AG09309 (cell line): ENCODE measurements around the gene ZNF554.
A peak's percentile ranks its signal among the peaks of the same experiment; 100 is the strongest.

ENCODE experiments used
- DNase-seq: peaks from one replicate; pipeline ENCODE4 v3.0.0-alpha.2; 2010; ENCODE audit warnings: low read depth
- H3K4me3 ChIP-seq: 2 replicates; pipeline ENCODE4 v1.5.1; 2011; ENCODE audit warnings: mild to moderate bottlenecking, low read depth, low read length, moderate library complexity; ENCODE audit not compliant: control insufficient read depth
- TF ChIP-seq, protein P1 (sequence below): IDR thresholded peaks from 2 replicates; pipeline ENCODE4 v1.5.1; 2011; ENCODE audit warnings: mild to moderate bottlenecking, low read depth, low read length, inconsistent platforms; ENCODE audit not compliant: insufficient read depth, control insufficient read depth; ENCODE audit errors: missing control alignments

The ZNF554 gene

DNA sequence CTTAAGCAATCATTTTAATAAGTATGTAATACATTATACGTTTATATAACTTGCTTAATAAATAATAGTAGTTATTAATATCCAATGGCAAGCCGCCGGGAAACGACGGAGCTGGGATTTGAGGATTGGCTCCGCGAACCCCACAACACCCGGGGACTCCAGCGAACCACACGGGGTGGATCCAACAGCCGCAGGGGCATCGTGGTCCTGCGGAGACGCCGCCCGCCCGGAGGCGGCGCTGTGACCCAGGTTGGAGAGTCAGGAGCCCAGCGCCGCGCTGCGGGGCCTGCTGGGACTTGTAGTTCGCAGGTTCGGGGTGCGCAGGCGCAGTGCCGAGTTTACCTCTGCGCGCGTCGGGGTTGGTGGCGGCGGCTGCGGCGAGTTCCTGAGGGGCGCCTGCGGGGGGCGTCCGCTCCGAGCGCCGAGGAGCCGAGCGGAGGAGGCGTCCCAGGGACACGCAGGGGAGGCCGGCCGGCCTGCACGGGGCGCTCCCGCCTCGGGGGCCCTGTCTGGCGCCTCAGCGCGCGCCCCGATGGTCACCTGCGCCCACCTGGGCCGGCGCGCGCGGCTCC is at the start of gene ZNF554:
ZNF554 (plus strand) TSS at position 329 of the 572 bp plus-strand sequence; CDS start at position 533, 204 bp downstream.
- H3K4me3 ChIP-seq = peak within 1 kb of the TSS; percentile 83
- DNase-seq = peak; percentile 79
- TF ChIP-seq, protein P1, sequence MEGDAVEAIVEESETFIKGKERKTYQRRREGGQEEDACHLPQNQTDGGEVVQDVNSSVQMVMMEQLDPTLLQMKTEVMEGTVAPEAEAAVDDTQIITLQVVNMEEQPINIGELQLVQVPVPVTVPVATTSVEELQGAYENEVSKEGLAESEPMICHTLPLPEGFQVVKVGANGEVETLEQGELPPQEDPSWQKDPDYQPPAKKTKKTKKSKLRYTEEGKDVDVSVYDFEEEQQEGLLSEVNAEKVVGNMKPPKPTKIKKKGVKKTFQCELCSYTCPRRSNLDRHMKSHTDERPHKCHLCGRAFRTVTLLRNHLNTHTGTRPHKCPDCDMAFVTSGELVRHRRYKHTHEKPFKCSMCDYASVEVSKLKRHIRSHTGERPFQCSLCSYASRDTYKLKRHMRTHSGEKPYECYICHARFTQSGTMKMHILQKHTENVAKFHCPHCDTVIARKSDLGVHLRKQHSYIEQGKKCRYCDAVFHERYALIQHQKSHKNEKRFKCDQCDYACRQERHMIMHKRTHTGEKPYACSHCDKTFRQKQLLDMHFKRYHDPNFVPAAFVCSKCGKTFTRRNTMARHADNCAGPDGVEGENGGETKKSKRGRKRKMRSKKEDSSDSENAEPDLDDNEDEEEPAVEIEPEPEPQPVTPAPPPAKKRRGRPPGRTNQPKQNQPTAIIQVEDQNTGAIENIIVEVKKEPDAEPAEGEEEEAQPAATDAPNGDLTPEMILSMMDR = peak; percentile 96

DNA sequence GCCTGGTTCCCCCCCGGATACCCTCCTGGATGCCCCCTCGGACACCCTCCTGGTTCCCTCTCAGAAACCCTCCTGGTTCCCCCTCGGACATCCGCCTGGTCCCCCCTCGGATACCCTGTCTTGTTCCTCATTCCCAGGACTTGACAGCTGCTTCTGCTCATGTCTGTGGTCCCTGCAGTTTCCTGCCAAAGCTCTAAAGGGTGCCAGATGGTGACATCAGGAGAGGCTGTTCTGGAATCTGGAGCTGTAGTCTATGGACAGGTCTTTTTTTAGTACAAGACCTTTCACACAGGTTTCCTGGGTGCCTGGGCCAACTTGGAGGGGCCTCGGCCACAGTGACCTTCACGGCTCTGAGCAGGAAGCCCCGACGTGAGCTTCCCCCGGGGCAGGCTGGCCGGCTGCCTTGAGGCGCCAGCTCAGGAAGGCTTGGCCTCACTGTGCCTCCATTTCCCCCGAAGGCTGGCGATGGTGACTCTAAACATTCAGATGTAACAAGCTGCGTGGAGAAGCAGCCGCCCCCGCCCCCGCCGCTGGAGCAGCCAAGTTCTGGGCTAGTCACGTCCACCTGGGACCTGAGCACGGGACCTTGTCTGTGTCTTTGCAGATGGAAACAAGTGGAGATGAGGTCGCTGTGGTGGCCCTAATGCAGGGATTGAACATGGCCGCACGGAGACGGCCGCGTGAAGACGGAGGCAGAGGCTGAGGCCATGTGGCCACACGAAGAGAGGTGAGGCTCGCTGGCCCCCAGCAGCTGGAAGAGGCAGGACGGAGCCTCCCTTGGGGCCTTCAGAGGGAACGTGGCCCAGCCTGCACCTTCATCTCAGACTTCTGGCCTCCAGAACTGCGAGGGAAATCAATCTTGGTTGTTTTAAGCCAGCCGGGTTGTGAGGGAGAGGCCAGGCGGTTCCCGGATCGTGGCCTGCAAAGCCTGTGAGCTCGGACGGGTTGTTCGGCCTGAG is 49.3 kb upstream of the ZNF554 start:
- no peak overlapping the region for H3K4me3 ChIP-seq
- no peak for DNase-seq
- TF ChIP-seq, protein P1 = no peak

DNA sequence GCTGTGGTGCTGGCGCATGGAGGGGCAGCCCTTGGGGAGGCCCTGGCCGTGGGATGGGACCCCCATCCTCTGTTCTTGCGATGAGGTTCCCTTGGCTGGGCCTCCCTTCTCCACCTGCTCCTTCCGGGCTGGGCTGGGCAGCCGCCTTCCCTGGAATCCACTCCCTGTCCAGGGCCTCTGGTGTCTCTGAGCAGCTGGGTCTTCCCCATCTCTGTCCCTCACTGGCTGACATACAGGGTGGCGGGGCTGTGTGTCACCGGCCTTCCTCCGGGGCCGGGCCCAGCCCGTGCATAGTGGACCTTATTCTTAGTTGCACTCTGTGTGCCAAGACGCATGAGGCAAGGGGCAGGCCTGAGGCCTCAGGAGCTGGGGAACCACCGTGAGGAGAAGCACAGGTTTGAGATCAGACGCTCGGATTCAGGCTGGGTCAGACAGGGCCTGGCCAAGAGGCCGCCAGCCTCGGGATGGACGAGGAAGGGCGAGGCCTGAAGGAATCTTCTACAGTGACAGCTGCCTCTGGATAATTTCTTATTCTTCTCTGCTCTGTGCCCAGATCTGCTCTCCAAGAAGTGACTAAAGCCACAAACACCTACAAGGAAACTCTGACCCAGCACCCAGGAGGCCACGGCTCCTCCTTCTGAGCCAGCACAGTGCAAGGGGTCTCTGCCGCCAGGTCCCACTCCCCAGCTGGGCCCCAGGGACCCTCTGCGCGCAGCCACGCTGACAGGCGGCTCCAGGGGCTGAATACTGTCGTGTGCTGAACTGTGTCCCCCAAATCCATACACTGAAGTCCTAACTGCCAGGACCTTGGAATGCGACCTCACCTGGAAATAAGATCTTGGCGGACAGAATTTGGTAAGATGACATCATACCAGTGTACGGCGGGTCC is 47.6 kb upstream of the ZNF554 start:
- H3K4me3 ChIP-seq = no peak overlapping the region
- TF ChIP-seq, protein P1 = no peak
- DNase-seq = no peak

DNA sequence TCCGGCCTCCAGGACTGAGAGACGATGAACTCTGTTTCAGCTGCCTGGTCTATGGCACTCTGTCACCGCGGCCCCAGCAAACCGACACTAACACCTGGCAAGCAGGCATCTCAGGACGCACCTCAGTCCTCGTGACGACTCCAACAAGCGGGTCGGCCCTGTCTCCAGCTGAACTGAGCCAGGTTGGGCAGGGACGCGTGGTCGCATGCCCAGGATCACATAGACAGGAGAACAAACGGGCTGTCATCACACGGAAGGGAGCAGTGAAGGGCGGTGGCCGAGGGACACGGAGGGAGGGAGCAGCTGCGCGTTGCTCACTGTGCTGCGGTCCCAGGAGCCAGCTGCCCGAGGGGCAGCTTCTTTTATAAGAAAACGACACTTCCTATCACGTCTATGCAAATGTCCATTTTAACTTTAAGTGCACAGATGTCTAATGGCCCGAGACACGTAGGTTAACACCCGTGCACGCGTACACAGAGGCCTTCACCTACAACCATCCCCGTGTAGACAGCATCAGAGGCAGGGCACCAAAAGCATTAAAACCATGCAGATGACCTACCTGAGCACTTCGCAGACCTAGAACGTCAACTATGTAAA is 45.5 kb upstream of the ZNF554 start:
- no peak overlapping the region for H3K4me3 ChIP-seq
- no peak for DNase-seq
- TF ChIP-seq, protein P1 = no peak

DNA sequence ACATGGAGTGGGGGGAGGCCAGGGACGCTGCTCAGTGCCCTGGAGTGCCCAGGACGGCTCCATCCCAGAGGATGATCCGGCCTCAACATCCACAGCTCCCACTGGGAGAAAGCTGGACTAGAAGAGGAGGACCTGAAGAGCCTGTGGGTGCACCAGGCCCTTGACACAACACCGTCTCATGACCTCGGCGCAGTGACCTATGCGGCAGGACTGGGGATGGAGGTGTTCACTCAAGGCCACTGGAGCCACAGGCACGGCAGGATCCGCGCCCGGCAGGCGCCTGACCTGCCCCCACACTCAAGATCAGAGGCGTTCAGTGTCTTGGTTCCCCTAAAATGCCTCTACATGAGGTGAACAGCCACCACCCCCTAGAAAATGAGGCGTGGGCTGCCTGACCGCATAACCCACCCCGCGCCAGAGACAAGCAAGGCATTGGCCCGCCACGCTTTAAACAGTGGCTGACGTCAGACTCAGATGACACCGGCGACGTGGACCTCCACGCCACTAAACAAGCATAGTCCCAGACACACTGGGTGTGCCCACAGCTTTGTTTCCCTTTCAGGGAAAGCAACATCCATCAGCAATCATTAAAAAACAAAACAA is 44.6 kb upstream of the ZNF554 start:
- no peak overlapping the region for H3K4me3 ChIP-seq
- no peak for DNase-seq
- TF ChIP-seq, protein P1 = no peak
